Measurements from ENCODE around the gene TUBB4A. TPM values are rescaled to one million over a fixed set of nuclear protein-coding genes. Genes with fewer than 3 reads are reported as not detected.
"Not testable (repeated sequence)": the region's sequence is repeated elsewhere in the genome, so short reads cannot be mapped to it uniquely, and the experiment has no call there.

Gene TUBB4A
- total RNA-seq (1 to 10 TPM; 2.7 to 6.4 (median 4.6) TPM), polyA plus RNA-seq (1 to 10 TPM in 2 of 3 donors, under 1 TPM in 1; 0.44 to 1.4 (median 1.0) TPM)
- long read RNA-seq, donor 1, partial matches to known transcripts = 0 of 1 reads
- long read RNA-seq, donor 1, other reads (novel, unspliced or antisense) = 0 of 1 reads
- long read RNA-seq, donor 2, partial matches to known transcripts = 0 of 6 reads
- long read RNA-seq, donor 2, other reads (novel, unspliced or antisense) = 2 of 6 reads

GRCh38 chr19:6501740-6502648, at the start of gene TUBB4A:
Gene TUBB4A (minus strand): TSS chr19:6502309. CDS start chr19:6502212, 97 bp downstream.
- WGBS, 3 donors = 0 to 1% (median 1%) methylated on average over 26 to 71 of the region's 71 CpGs
- Histone ChIP-seq H3K27ac (no peak within 1 kb of the TSS), H3K9me3 (no peaks in the 10 kb centered on the region), H3K4me1 (no peaks in the 10 kb centered on the region), H3K27me3 (ENCODE audit: insufficient read depth in 3 of 3, low read length in 2 of 3) (peaks cover 0 to 33% (median 23%) of the 10 kb centered on the region in 3 donors), H3K36me3 (ENCODE audit: insufficient read depth in 1 of 2, low read depth in 1 of 2) (no peaks in the 10 kb centered on the region), H3K4me3 (peak within 1 kb of the TSS; percentile 58)
- DNase-seq = peak; percentile 40 to 63
- peak in 3 of 4 donors; percentile 25 to 66 (median 48) for ATAC-seq
- no peak for TF ChIP-seq CTCF (IDR thresholded peaks at IDR 0.05)
- intact Hi-C loops (cut with DNase I) = no loop called here

GRCh38 chr19:6551091-6551490, 49.0 kb upstream of the TUBB4A start:
- ATAC-seq (no peak), DNase-seq (no peak)
- H3K27me3 ChIP-seq (ENCODE audit: insufficient read depth in 3 of 3, low read length in 2 of 3) = peaks cover 0 to 5% (median 0%) of the 10 kb centered on the region in 3 donors
- H3K36me3 ChIP-seq (ENCODE audit: insufficient read depth in 1 of 2, low read depth in 1 of 2) = no peaks in the 10 kb centered on the region
- H3K27ac ChIP-seq = no peak overlapping the region
- H3K9me3 ChIP-seq = no peaks in the 10 kb centered on the region
- no peaks in the 10 kb centered on the region for H3K4me1 ChIP-seq
- intact Hi-C loops (cut with DNase I) = no loop called here
- TF ChIP-seq CTCF (IDR thresholded peaks at IDR 0.05) = no peak
- WGBS, 3 donors = 56 to 69% (median 58%) methylated on average over 3 of the region's 3 CpGs
- no peak overlapping the region for H3K4me3 ChIP-seq

GRCh38 chr19:6550679-6551078, 48.6 kb upstream of the TUBB4A start:
- H3K36me3 ChIP-seq (ENCODE audit: insufficient read depth in 1 of 2, low read depth in 1 of 2); H3K4me3 ChIP-seq; H3K27ac ChIP-seq; H3K4me1 ChIP-seq; H3K9me3 ChIP-seq; DNase-seq; H3K27me3 ChIP-seq (ENCODE audit: insufficient read depth in 3 of 3, low read length in 2 of 3); intact Hi-C loops (cut with DNase I): not testable (repeated sequence)
- WGBS, 3 donors = 30 to 51% (median 45%) methylated on average over 6 of the region's 6 CpGs
- peak in 3 of 4 donors; percentile 26 to 59 (median 47) for ATAC-seq

- Histone ChIP-seq H3K36me3 (ENCODE audit: insufficient read depth in 1 of 2, low read depth in 1 of 2) (no peaks in the 10 kb centered on the region), H3K4me1 (no peaks in the 10 kb centered on the region), H3K27me3 (ENCODE audit: insufficient read depth in 3 of 3, low read length in 2 of 3) (no peaks in the 10 kb centered on the region), H3K27ac (no peak overlapping the region), H3K9me3 (no peaks in the 10 kb centered on the region), H3K4me3 (no peak overlapping the region)
- WGBS, 3 donors = 77 to 80% (median 77%) methylated on average over 11 of the region's 11 CpGs
- DNase-seq = no peak
- no peak for ATAC-seq
- no peak for TF ChIP-seq CTCF (IDR thresholded peaks at IDR 0.05)
- intact Hi-C loops (cut with DNase I) = no loop called here
Observed at GRCh38 chr19:6543866-6544347, 41.8 kb upstream of the TUBB4A start.

Data from psoas muscle (tissue), 8 donors.